MM.1S (cell line): ENCODE data around the gene LUC7L.

Experiments
- DNase-seq: peaks from one replicate; pipeline ENCODE4 v3.0.0-alpha.2; 2015
- H2AFZ ChIP-seq: fragments of 300-600 bp; sonication (generic); 2 replicates; pipeline ENCODE4 v1.6.0; 2016; ENCODE audit warnings: antibody characterized with exemption, low read length
- H3F3A ChIP-seq: fragments of 300-600 bp; sonication (generic); 2 replicates; pipeline ENCODE4 v1.6.1; 2016; ENCODE audit warnings: mild to moderate bottlenecking, antibody characterized with exemption, low read length, moderate library complexity, mixed read lengths; ENCODE audit not compliant: insufficient read depth
- H3K27ac ChIP-seq: fragments of 300-600 bp; sonication (generic); 2 replicates; pipeline ENCODE4 v1.5.1; 2016; ENCODE audit warnings: mild to moderate bottlenecking, low read length
- H3K27me3 ChIP-seq: fragments of 300-600 bp; sonication (generic); replicated peaks from 2 replicates; pipeline ENCODE4 v1.6.0; 2016; ENCODE audit warnings: low read length; ENCODE audit not compliant: insufficient read depth
- H3K36me3 ChIP-seq: fragments of 300-600 bp; sonication (generic); replicated peaks from 2 replicates; pipeline ENCODE4 v1.6.1; 2016; ENCODE audit warnings: mild to moderate bottlenecking, low read length, mixed read lengths; ENCODE audit not compliant: insufficient read depth
- H3K4me1 ChIP-seq: fragments of 300-600 bp; sonication (generic); 2 replicates; pipeline ENCODE4 v1.6.1; 2016; ENCODE audit warnings: low read length, mixed read lengths
- H3K4me2 ChIP-seq: fragments of 300-600 bp; sonication (generic); 2 replicates; pipeline ENCODE4 v1.6.0; 2016; ENCODE audit warnings: low read depth, low read length
- H3K4me3 ChIP-seq: fragments of 300-600 bp; sonication (generic); 2 replicates; pipeline ENCODE4 v1.5.1; 2016; ENCODE audit warnings: low read length, mixed read lengths
- H3K79me2 ChIP-seq: fragments of 300-600 bp; sonication (generic); 2 replicates; pipeline ENCODE4 v1.6.1; 2016; ENCODE audit warnings: mixed run types, low read length, mixed read lengths
- H3K9ac ChIP-seq: fragments of 300-600 bp; sonication (generic); 2 replicates; pipeline ENCODE4 v1.6.1; 2016; ENCODE audit warnings: low read length, mixed read lengths
- H3K9me2 ChIP-seq: fragments of 300-600 bp; sonication (generic); replicated peaks from 2 replicates; pipeline ENCODE4 v1.6.1; 2016; ENCODE audit warnings: mild to moderate bottlenecking, low read length, mixed read lengths; ENCODE audit not compliant: insufficient read depth
- H3K9me3 ChIP-seq: fragments of 300-600 bp; sonication (generic); replicated peaks from 2 replicates; pipeline ENCODE4 v1.6.1; 2016; ENCODE audit warnings: mild to moderate bottlenecking, low read length, mixed read lengths; ENCODE audit not compliant: insufficient read depth
- H4K20me1 ChIP-seq: fragments of 300-600 bp; sonication (generic); 2 replicates; pipeline ENCODE4 v1.6.1; 2016; ENCODE audit warnings: mild to moderate bottlenecking, low read length, moderate library complexity, mixed read lengths; ENCODE audit not compliant: insufficient read depth
- CTCF ChIP-seq: fragments of 300-600 bp; sonication (generic); IDR thresholded peaks from 2 replicates; pipeline ENCODE4 v1.5.1; 2016; ENCODE audit warnings: antibody characterized with exemption, low read length, mixed read lengths
- EZH2 ChIP-seq: fragments of 300-600 bp; sonication (generic); optimal IDR thresholded peaks from 2 replicates; pipeline ENCODE3; 2017; ENCODE audit warnings: low read depth, mild to moderate bottlenecking, antibody characterized with exemption, low read length, mixed read lengths
- EZH2phosphoT487 ChIP-seq: fragments of 300-600 bp; sonication (generic); IDR thresholded peaks from 2 replicates; pipeline ENCODE4 v1.6.1; 2018; ENCODE audit warnings: antibody characterized with exemption, low read length

The LUC7L gene

GRCh38 chr16:142405-142967, 86.8 kb downstream of the LUC7L start:
- peaks cover 6% of the 10 kb centered on the region; the same call in 1 of the 2 replicates for H3F3A ChIP-seq
- H2AFZ ChIP-seq: no peak overlapping the region
- no peaks in the 10 kb centered on the region for H4K20me1 ChIP-seq
- H3K9ac ChIP-seq: no peak overlapping the region
- H3K4me2 ChIP-seq: no peak overlapping the region
- no peaks in the 10 kb centered on the region for H3K9me3 ChIP-seq
- H3K79me2 ChIP-seq: peaks cover 7% of the 10 kb centered on the region
- no peaks in the 10 kb centered on the region for H3K9me2 ChIP-seq
- H3K27me3 ChIP-seq: peaks cover 20% of the 10 kb centered on the region
- H3K27ac ChIP-seq: no peak overlapping the region
- DNase-seq: no peak
- TF ChIP-seq EZH2phosphoT487: no peak
- no peak for TF ChIP-seq CTCF
- no peak for TF ChIP-seq EZH2
- H3K36me3 ChIP-seq: no peaks in the 10 kb centered on the region
- H3K4me3 ChIP-seq: no peak overlapping the region
- no peaks in the 10 kb centered on the region for H3K4me1 ChIP-seq

DNA sequence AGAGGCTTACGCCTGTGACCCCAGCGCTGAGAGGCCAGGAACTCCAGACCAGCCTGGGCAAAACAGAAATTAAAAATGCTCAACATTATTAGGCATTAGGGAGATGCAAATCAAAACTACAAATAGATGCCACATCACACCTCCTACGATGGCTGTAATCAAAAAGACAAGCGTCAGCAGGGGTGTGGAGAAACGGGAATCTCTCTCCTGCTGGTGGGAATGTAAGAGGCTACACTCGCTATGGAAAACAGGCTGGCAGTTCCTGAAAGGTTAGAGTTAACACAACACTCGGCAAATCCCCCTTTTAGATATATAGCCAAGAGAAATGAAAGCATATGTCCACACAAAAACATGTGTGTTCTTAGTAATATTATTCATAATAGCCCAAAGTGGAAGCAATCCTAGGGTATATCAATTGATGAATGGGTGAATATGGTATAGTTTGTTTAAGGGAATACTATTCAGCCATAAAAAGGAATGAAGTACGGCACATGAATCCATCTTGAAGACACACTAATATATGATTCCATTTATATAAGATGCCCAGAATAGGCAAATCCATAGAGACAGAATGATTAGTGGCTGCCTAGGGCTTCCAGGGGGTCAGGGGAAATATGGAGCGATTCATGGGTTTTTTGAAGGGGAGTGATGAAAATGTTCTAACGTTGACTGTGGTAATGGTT, 88.9 kb downstream of the LUC7L start:
- Histone ChIP-seq H3K27ac (no peak overlapping the region), H3K4me2 (no peak overlapping the region), H3F3A (peaks cover 6% of the 10 kb centered on the region; the same call in 1 of the 2 replicates), H3K9me2 (no peaks in the 10 kb centered on the region), H3K27me3 (peaks cover 9% of the 10 kb centered on the region), H3K4me3 (no peak overlapping the region), H4K20me1 (no peaks in the 10 kb centered on the region), H3K36me3 (no peaks in the 10 kb centered on the region), H3K9ac (no peak overlapping the region), H3K79me2 (peaks cover 25% of the 10 kb centered on the region), H3K9me3 (no peaks in the 10 kb centered on the region), H3K4me1 (no peaks in the 10 kb centered on the region), H2AFZ (no peak overlapping the region)
- TF ChIP-seq EZH2phosphoT487 (no peak), CTCF (no peak), EZH2 (no peak)
- DNase-seq: no peak
